ENCODE results near the gene FBXW11.

GRCh38 chr5:171934586-171934985, 71.9 kb downstream of the FBXW11 start:
- TF ChIP-seq REST (IDR thresholded peaks at IDR 0.05; ENCODE audit: borderline replicate concordance) (no peak), CTCF (IDR thresholded peaks at IDR 0.05; ENCODE audit: poor library complexity, severe bottlenecking) (no peak), POLR2AphosphoS5 (IDR thresholded peaks at IDR 0.05) (no peak), EP300 (conservative IDR thresholded peaks at IDR 0.05; ENCODE audit: poor library complexity, severe bottlenecking) (no peak)
